H9 (cell line): Measurements from ENCODE around the gene NRCAM. TPM values are rescaled to one million over a fixed set of nuclear protein-coding genes. Genes with fewer than 3 reads are reported as not detected.

Source experiments
- DNase-seq: peaks from one replicate; pipeline ENCODE4 v3.0.0-alpha.2; 2017
- H2AFZ ChIP-seq: one replicate; pipeline ENCODE4 v1.6.1; 2013; ENCODE audit warnings: mild to moderate bottlenecking, low read length, control low read depth, moderate library complexity
- H2AK5ac ChIP-seq: 2 replicates; pipeline ENCODE4 v1.6.1; 2013; ENCODE audit warnings: low read length, control low read depth, mixed read lengths; ENCODE audit not compliant: insufficient read length
- H2BK120ac ChIP-seq: one replicate; pipeline ENCODE4 v1.6.1; 2013; ENCODE audit warnings: low read depth, mild to moderate bottlenecking, low read length, control low read depth, inconsistent platforms; ENCODE audit not compliant: poor library complexity, severe bottlenecking
- H2BK12ac ChIP-seq: 2 replicates; pipeline ENCODE4 v1.6.1; 2013; ENCODE audit warnings: low read length, control low read depth, mixed read lengths, low read depth; ENCODE audit not compliant: insufficient read length
- H2BK15ac ChIP-seq: 2 replicates; pipeline ENCODE4 v1.6.1; 2013; ENCODE audit warnings: low read depth, low read length, control low read depth
- H2BK20ac ChIP-seq: one replicate; pipeline ENCODE4 v1.6.1; 2013; ENCODE audit warnings: low read depth, mild to moderate bottlenecking, low read length, control low read depth, inconsistent platforms; ENCODE audit not compliant: poor library complexity, severe bottlenecking
- H2BK5ac ChIP-seq: 2 replicates; pipeline ENCODE4 v1.6.1; 2013; ENCODE audit warnings: low read length, control low read depth, mixed read lengths; ENCODE audit not compliant: insufficient read length
- H3K14ac ChIP-seq: 2 replicates; pipeline ENCODE4 v1.6.1; 2013; ENCODE audit warnings: low read length, control low read depth; ENCODE audit not compliant: insufficient read depth
- H3K18ac ChIP-seq: 2 replicates; pipeline ENCODE4 v1.6.1; 2013; ENCODE audit warnings: low read depth, mild to moderate bottlenecking, mixed read lengths, low read length, control low read depth; ENCODE audit not compliant: insufficient read length
- H3K23ac ChIP-seq: 2 replicates; pipeline ENCODE4 v1.6.1; 2013; ENCODE audit warnings: low read length, control low read depth, mixed read lengths, low read depth; ENCODE audit not compliant: insufficient read length
- H3K23me2 ChIP-seq: 2 replicates; pipeline ENCODE4 v1.6.1; 2013; ENCODE audit warnings: low read depth, mild to moderate bottlenecking, mixed read lengths, low read length, control low read depth; ENCODE audit not compliant: insufficient read length, poor library complexity, severe bottlenecking
- H3K27ac ChIP-seq: 2 replicates; pipeline ENCODE4 v1.5.1; 2013; ENCODE audit warnings: low read length, control low read depth, mixed read lengths, low read depth; ENCODE audit not compliant: insufficient read length
- H3K27me3 ChIP-seq: 2 replicates; pipeline ENCODE4 v1.6.1; 2013; ENCODE audit warnings: low read length, control low read depth, inconsistent platforms; ENCODE audit not compliant: insufficient read depth
- H3K4ac ChIP-seq: 2 replicates; pipeline ENCODE4 v1.6.1; 2013; ENCODE audit warnings: low read depth, mild to moderate bottlenecking, control low read depth, inconsistent platforms, low read length, moderate library complexity
- H3K4me1 ChIP-seq: 2 replicates; pipeline ENCODE4 v1.6.1; 2013; ENCODE audit warnings: low read length, control low read depth, inconsistent platforms; ENCODE audit not compliant: insufficient read depth
- H3K4me2 ChIP-seq: 2 replicates; pipeline ENCODE4 v1.6.1; 2013; ENCODE audit warnings: low read length, control low read depth, mixed read lengths; ENCODE audit not compliant: insufficient read length, insufficient read depth
- H3K56ac ChIP-seq: 2 replicates; pipeline ENCODE4 v1.6.1; 2013; ENCODE audit warnings: low read depth, mild to moderate bottlenecking, mixed read lengths, low read length, control low read depth; ENCODE audit not compliant: insufficient read length
- H3K79me1 ChIP-seq: 2 replicates; pipeline ENCODE4 v1.6.1; 2013; ENCODE audit warnings: low read depth, mild to moderate bottlenecking, moderate library complexity, low read length, control low read depth, inconsistent platforms; ENCODE audit not compliant: insufficient read depth, poor library complexity, severe bottlenecking
- H3K79me2 ChIP-seq: 2 replicates; pipeline ENCODE4 v1.6.1; 2013; ENCODE audit warnings: low read length, control low read depth, inconsistent platforms; ENCODE audit not compliant: insufficient read depth
- H3K9ac ChIP-seq: 2 replicates; pipeline ENCODE4 v1.6.1; 2013; ENCODE audit warnings: low read length, control low read depth, mixed read lengths; ENCODE audit not compliant: insufficient read length; ENCODE audit errors: extremely low read depth
- H3K9me3 ChIP-seq: one replicate; pipeline ENCODE4 v1.6.1; 2013; ENCODE audit warnings: low read depth, low read length, inconsistent platforms; ENCODE audit not compliant: control insufficient read depth
- H3T11ph ChIP-seq: one replicate; pipeline ENCODE4 v1.6.1; 2013; ENCODE audit warnings: mild to moderate bottlenecking, low read length, control low read depth, inconsistent platforms
- H4K20me1 ChIP-seq: one replicate; pipeline ENCODE4 v1.6.1; 2013; ENCODE audit not compliant: control insufficient read depth, insufficient read length, insufficient read depth
- H4K5ac ChIP-seq: 2 replicates; pipeline ENCODE4 v1.6.1; 2013; ENCODE audit warnings: low read depth, mild to moderate bottlenecking, mixed read lengths, low read length, control low read depth; ENCODE audit not compliant: insufficient read length
- H4K8ac ChIP-seq: replicated peaks from 2 replicates; pipeline ENCODE4 v1.6.1; 2013; ENCODE audit warnings: low read length, control low read depth, mixed read lengths, low read depth; ENCODE audit not compliant: insufficient read length
- H4K91ac ChIP-seq: 2 replicates; pipeline ENCODE4 v1.6.1; 2013; ENCODE audit warnings: low read depth, mild to moderate bottlenecking, moderate library complexity, mixed read lengths, low read length, control low read depth; ENCODE audit not compliant: insufficient read length
- H3K27ac Mint-ChIP-seq, 3 experiments: 2 replicates in 2 of 3; 3 replicates in 1 of 3; pipeline ENCODE4 v1.8.0; 2020 to 2021; ENCODE audit warnings: mixed read lengths in 3 of 3, mild to moderate bottlenecking in 1 of 3, moderate library complexity in 1 of 3
- H3K27me3 Mint-ChIP-seq: 2 replicates; pipeline ENCODE4 v1.8.0; 2021; ENCODE audit warnings: low read depth, mild to moderate bottlenecking, moderate library complexity, mixed read lengths
- H3K36me3 Mint-ChIP-seq, 3 experiments: 2 replicates in 2 of 3; 3 replicates in 1 of 3; pipeline ENCODE4 v1.8.0; 2020 to 2021; ENCODE audit warnings: low read depth in 3 of 3, mixed read lengths in 3 of 3; ENCODE audit not compliant: insufficient read depth in 1 of 3
- H3K4me1 Mint-ChIP-seq, 2 experiments: 2 replicates each; pipeline ENCODE4 v1.8.0; 2020; ENCODE audit warnings: mixed read lengths in 2 of 2
- H3K4me3 Mint-ChIP-seq, 2 experiments: 2 replicates in 1 of 2; 3 replicates in 1 of 2; pipeline ENCODE4 v1.8.0; 2020 to 2021; ENCODE audit warnings: mild to moderate bottlenecking in 2 of 2, mixed read lengths in 2 of 2, moderate library complexity in 1 of 2
- H3K9me3 Mint-ChIP-seq, 2 experiments: 2 replicates in 1 of 2; 3 replicates in 1 of 2; pipeline ENCODE4 v1.8.0; 2020; ENCODE audit warnings: mild to moderate bottlenecking in 2 of 2, mixed read lengths in 2 of 2, moderate library complexity in 1 of 2
- CTCF ChIP-seq: fragments of 200-600 bp; sonication (generic); conservative IDR thresholded peaks from 3 replicates; pipeline ENCODE4 v1.8.0; 2021; ENCODE audit warnings: antibody characterized with exemption, mild to moderate bottlenecking
- WGBS: extraction: QIAGEN DNeasy Blood & Tissue Kit; methylation state at CpG from one replicate; pipeline ENCODE4 v1.1.7; 2013; ENCODE audit warnings: missing lambda C conversion rate, low lambda C conversion rate, mixed read lengths; ENCODE audit not compliant: insufficient read length; ENCODE audit errors: extremely low coverage; 5-methylcytosine and 5-hydroxymethylcytosine counted together
- total RNA-seq: library from RNA; stranded (reverse); gene quantifications from 2 replicates; pipeline ENCODE4 v1.2.1, GENCODE V29; 2021

Gene NRCAM
- total RNA-seq, 1 experiment from 2014 or later = 2.3 TPM

GRCh38 chr7:108146070-108146842, 310.0 kb downstream of the NRCAM start:
- H4K8ac ChIP-seq = no peak overlapping the region
- H3K14ac ChIP-seq = no peak overlapping the region
- H3K4me1 ChIP-seq = no peaks in the 10 kb centered on the region
- H2BK120ac ChIP-seq = no peak overlapping the region
- no peak overlapping the region for H4K5ac ChIP-seq
- H2AK5ac ChIP-seq = no peak overlapping the region
- H3K27ac ChIP-seq = no peak overlapping the region
- H3K27me3 ChIP-seq = no peaks in the 10 kb centered on the region
- peak overlapping the region; percentile 99 for H2AFZ ChIP-seq
- Mint-ChIP-seq H3K4me3 (no peak overlapping the region), H3K27me3 (no peaks in the 10 kb centered on the region), H3K27ac (no peak overlapping the region), H3K4me1 (peaks cover 3 to 5% of the 10 kb centered on the region in 2 experiments; a peak in 3 of 4 replicates), H3K9me3 (no peaks in the 10 kb centered on the region), H3K36me3 (no peaks in the 10 kb centered on the region)
- peak; percentile 96 for TF ChIP-seq CTCF
- peaks cover 3% of the 10 kb centered on the region for H3K23me2 ChIP-seq
- no peak overlapping the region for H3K23ac ChIP-seq
- H3K9me3 ChIP-seq = no peaks in the 10 kb centered on the region
- H2BK12ac ChIP-seq = no peak overlapping the region
- no peak overlapping the region for H3T11ph ChIP-seq
- H2BK5ac ChIP-seq = no peak overlapping the region
- peak; percentile 74 for DNase-seq
- H3K79me2 ChIP-seq = no peaks in the 10 kb centered on the region
- H2BK20ac ChIP-seq = no peak overlapping the region
- peak overlapping the region; percentile 83 for H3K4me2 ChIP-seq
- no peak overlapping the region for H4K91ac ChIP-seq
- no peaks in the 10 kb centered on the region for H3K79me1 ChIP-seq
- WGBS = no CpG with 5 or more reads among the region's 12 CpGs
- no peak overlapping the region for H2BK15ac ChIP-seq
- H3K18ac ChIP-seq = no peak overlapping the region
- H3K56ac ChIP-seq = no peak overlapping the region
- H3K9ac ChIP-seq = peak overlapping the region; percentile 12
- H4K20me1 ChIP-seq = no peaks in the 10 kb centered on the region
- no peak overlapping the region for H3K4ac ChIP-seq
